GM18505 (cell line): Measurements from ENCODE around the gene USB1.

Experiments used
- ATAC-seq: cut with Tn5 transposase; IDR thresholded peaks from one replicate; pipeline ENCODE4 v1.9.1; 2021; ENCODE audit not compliant: unreplicated experiment
- POLR2A ChIP-seq: IDR thresholded peaks from 4 replicates; pipeline ENCODE4 v1.6.1; 2011; ENCODE audit warnings: borderline replicate concordance; ENCODE audit not compliant: insufficient read depth, insufficient read length; ENCODE audit errors: extremely low read depth

USB1 gene

GRCh38 chr16:58009856-58010416 is 8.7 kb downstream of the USB1 start:
- no peak for TF ChIP-seq POLR2A
- no peak for ATAC-seq

- TF ChIP-seq POLR2A: no peak
Measured at GRCh38 chr16:58010886-58011285, 9.7 kb downstream of the USB1 start.

GRCh38 chr16:58011652-58012051 is 10.4 kb downstream of the USB1 start:
- no peak for TF ChIP-seq POLR2A
- ATAC-seq: no peak

More at GRCh38 chr16:58010886-58011285, 9.7 kb downstream of the USB1 start:
- no peak for ATAC-seq

GRCh38 chr16:58012481-58012880 is 11.3 kb downstream of the USB1 start:
- no peak for ATAC-seq
- TF ChIP-seq POLR2A: no peak

- no peak for TF ChIP-seq POLR2A
- ATAC-seq: no peak
Measured at GRCh38 chr16:58013201-58013956, 12.2 kb downstream of the USB1 start.

- ATAC-seq: no peak
- no peak for TF ChIP-seq POLR2A
Measured at GRCh38 chr16:58016840-58017446, 15.7 kb downstream of the USB1 start.

GRCh38 chr16:58018803-58019202 is 17.6 kb downstream of the USB1 start:
- ATAC-seq: no peak
- no peak for TF ChIP-seq POLR2A

GRCh38 chr16:58019866-58020538 is 18.8 kb downstream of the USB1 start:
- no peak for ATAC-seq
- TF ChIP-seq POLR2A: no peak

GRCh38 chr16:58020628-58021521 is 19.7 kb downstream of the USB1 start:
- ATAC-seq: no peak
- TF ChIP-seq POLR2A: no peak

GRCh38 chr16:58021661-58022551 is 20.7 kb downstream of the USB1 start:
- TF ChIP-seq POLR2A: no peak
- ATAC-seq: no peak

GRCh38 chr16:58022601-58023371 is 21.6 kb downstream of the USB1 start:
- no peak for TF ChIP-seq POLR2A
- no peak for ATAC-seq
